Measurements from ENCODE around the gene AFAP1L2.

GRCh38 chr10:114295393-114295792 lies 108.9 kb downstream of the AFAP1L2 start:
- TF ChIP-seq CTCF (IDR thresholded peaks at IDR 0.05; ENCODE audit: low read length) (no peak), EZH2 (optimal IDR thresholded peaks at IDR 0.05; ENCODE audit: low read depth, low read length) (no peak), EZH2phosphoT487 (IDR thresholded peaks at IDR 0.05; ENCODE audit: low read length) (no peak)
